DMS53 treated with DMSO at 0.1 percent for 48 hours (cell line): Measurements from ENCODE around the gene CWF19L2.
"Not testable (repeated sequence)": the region's sequence is repeated elsewhere in the genome, so short reads cannot be mapped to it uniquely, and the experiment has no call there.

Source experiments
- DNase-seq: peaks from one replicate; lab custom pipeline; 2025; ENCODE audit not compliant: unreplicated experiment; lab: John Stamatoyannopoulos, UW

Gene CWF19L2

DNA sequence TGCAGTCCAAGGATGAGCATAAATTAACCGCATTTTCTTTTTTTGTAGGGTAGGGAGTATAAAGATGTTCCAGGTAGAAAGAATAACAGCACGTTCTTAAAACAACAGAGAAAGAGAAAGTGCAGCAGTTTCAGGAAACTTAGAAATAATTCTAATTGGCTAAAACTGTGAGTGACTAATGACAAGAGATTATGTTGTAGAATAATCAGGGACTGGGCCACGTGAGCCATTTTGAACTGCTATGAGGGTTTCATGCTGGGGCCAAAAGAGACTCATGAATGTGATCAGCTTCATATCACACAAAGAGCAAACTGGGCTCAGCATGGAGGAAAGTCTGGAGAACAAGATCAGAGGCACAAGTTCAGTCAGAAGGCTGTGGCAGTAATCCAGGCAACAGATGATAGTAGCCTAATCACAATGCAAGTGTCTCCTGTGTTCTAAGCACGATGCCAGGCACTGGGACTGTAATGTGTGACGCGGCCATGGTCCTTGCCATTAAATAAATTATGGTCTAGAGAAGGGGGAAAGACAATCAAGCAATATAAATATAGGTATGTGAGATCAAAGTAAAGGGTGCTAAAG lies 17.9 kb downstream of the CWF19L2 start:
- no peak for DNase-seq

DNA sequence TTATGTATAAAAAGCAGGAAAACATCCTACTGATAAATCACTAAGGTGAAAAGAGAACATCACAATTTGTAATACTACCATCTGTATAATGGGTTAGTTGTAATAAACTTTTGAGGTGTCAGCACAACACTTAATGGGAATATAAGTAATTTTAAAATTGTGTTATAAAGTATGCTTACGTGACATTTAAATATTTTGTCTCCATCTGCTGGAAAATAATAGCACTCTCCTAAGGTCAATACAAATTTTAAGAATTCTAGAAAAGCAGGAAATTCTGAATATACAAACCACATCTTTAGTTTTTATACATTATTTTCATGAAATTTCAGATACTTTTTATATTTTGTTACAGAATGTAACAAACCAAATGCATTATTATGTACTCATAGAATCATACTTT lies 19.5 kb downstream of the CWF19L2 start:
- DNase-seq = no peak

DNA sequence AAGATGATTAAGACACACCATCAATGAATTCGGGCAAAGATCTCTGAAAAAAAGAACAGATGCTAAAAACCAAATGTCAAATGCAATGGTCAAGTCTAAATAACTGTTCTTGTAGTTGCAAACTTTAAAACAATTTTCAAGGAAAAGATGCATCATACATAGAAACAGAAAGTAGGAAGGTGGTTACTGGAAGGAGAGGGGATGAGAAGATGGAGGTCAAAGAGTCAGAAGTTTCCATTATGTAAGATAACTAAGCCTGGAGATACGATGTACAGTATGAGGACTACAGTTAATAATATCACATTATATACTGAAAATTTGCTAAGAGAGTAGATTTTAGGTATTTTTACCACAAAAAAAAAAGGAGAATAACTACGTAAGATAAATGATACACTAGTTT lies 27.1 kb downstream of the CWF19L2 start:
- no peak for DNase-seq

GRCh38 chr11:107427569-107428180 lies 29.9 kb downstream of the CWF19L2 start:
- DNase-seq = peak; percentile 48

DNA sequence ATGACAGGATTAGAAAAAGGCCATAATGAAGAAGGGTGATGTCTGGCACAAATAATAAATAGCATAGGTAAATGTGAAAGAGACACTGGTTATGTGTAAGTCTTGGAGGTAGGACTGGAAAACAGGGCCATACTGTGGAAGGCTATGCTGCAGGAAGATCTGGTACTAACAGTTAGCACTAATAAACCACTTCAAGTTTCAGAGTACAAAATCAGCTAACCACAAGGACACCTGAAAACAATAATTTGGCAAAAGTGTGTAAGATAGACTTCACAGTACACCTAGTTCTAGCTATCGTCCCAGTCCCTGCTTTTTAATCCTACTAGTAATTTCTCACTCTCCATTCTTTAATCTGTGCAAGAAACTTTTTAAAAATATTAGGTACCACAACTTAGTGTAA lies 44.3 kb downstream of the CWF19L2 start:
- no peak for DNase-seq

DNA sequence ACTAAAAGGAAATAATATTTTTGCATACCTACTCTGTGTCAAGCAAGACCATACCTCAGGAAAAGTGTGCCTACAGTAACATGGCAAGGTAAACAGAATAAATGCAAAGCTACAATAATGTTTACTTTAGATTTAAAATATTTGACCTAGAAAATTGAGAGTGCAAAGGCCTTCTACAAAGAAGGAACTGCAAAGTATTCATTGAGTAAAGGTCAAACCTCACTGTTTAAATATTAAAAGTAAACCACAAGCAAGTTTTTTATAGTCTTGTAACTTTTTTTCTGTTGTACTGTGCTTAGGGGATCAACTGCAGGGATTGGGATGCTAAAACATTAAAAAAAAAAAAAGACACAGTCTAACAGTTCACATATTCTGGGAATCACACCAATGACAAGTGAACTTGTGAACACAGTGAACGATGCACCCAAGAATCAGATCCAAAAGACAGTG lies 48.8 kb downstream of the CWF19L2 start:
- DNase-seq = no peak

GRCh38 chr11:107405260-107405659 lies 52.4 kb downstream of the CWF19L2 start:
- DNase-seq = no peak

GRCh38 chr11:107401131-107401530 lies 56.5 kb downstream of the CWF19L2 start:
- not testable (repeated sequence) for DNase-seq

GRCh38 chr11:107397357-107397756 lies 60.3 kb downstream of the CWF19L2 start:
- DNase-seq = no peak

DNA sequence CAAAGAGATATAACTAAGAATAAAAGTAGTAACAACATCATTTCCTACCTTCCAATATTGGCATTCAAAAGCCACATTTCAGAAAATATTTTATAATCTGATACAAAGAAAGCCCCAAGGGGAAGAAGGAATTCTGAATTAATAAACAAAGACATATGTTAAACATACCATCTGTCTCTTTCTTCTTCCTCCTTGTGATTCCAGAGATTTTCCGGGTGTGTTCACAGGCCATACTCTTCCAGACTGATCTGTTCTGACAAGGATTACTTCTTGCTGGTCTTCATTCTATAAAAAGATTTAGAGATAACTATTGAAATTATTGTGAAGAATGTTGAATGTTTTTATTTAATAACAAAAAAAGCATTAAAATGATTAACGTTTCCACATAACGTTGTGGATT lies 65.0 kb downstream of the CWF19L2 start:
- no peak for DNase-seq

DNA sequence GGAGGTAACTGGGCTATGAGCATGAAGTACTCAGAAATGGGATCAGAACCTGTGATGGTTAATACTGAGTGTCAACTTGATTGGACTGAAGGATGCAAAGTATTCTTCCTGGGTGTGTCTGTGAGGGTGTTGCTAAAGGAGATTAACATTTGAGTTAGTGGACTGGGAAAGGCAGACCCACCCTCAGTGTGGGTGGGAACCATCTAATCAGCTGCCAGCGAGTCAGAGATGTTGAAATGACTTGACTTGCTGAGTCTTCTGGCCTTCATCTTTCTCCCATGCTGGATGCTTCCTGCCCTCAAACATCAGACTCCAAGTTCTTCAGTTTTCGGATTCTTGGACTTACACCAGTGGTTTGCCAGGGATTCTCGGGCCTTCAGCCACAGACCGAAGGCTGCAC lies 66.9 kb downstream of the CWF19L2 start:
- DNase-seq = not testable (repeated sequence)

GRCh38 chr11:107387666-107388065 lies 70.0 kb downstream of the CWF19L2 start:
- no peak for DNase-seq

DNA sequence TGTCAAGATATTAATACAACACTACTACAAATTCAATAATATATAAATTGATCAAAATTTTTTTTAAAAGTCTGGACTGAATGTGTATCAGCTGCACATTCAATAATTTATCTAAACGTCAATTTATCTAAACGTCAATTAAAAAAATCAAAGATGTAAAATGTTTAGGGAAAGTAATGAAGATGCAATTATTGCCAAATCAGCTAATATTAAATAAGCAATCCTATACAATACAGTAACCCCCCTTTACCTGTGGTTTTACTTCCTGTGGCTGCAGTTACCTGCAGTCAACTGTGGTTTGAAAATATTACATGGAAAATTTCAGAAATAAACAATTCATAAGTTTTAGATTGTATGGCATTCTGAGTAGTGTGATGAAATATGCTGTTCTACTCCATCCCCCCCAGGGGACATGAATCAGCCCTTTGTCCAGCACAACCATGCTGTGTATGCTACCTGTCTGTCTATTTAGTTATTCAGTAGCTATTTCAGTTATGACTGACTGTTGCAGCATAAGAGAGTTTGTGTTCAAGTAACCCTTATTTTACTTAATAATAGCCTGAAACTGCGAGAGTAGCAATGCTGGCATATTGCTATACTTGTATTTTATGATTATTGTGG lies 72.2 kb downstream of the CWF19L2 start:
- DNase-seq = no peak

GRCh38 chr11:107384144-107384852 lies 73.3 kb downstream of the CWF19L2 start:
- DNase-seq = no peak

- DNase-seq = no peak
Measured at GRCh38 chr11:107372439-107372838, 85.2 kb downstream of the CWF19L2 start.

- DNase-seq = no peak
Measured at GRCh38 chr11:107370390-107370789, 87.2 kb downstream of the CWF19L2 start.

- no peak for DNase-seq
Measured at GRCh38 chr11:107359701-107360100, 97.9 kb downstream of the CWF19L2 start.

DNA sequence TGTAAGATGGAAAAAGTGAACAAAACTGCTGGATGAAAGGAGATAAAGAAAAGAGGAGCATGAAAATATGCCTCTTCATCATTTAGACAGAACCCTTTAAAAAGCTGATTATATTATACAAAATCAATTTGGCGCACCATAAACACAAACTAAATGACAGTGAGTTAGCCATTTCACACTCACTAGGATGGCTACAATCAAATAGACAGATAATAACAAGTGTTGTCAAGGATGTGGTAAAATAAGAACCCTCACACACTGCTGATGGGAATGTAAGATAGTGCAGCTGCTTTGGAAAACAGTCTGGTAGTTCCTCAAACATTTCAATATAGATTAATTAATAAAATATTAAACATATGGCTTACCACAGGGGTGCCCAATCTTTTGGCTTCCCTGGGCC lies 99.7 kb downstream of the CWF19L2 start:
- no peak for DNase-seq

DNA sequence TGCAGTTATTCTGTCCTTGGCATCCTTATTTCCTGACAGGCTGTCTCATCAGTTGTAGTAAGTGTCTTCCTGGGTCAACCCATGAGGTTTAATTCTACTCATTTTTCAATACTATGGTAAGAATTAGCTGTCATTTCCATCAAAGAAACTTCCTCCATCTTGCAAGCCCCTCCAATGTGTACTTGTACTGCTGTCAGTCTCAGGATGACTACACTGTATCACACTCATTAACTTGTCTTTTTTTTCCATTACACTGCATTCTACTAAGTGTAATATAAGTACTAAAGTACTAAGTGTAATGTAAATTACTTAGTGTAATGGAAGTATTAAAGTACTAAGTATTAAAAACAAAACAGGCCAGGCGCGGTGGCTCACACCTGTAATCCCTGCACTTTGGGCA lies 102.8 kb downstream of the CWF19L2 start:
- no peak for DNase-seq

DNA sequence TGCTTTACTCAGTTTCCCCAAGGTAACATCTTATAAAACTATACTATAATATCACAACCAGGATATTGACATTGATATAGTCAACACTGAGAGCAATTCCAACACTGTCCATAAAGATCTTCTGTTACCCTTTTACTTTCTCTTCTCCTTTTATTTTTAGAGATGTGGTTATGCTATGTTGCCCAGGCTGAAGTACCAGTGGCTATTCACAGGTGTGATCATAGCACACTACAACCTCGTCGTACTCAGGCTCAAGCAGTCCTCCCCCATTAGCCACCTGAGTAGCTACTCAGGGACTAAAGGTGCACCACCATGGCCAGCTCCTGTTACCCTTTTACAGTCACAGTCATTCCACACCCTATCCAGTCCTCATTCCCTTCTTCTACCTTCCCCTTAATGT lies 119.7 kb downstream of the CWF19L2 start:
- DNase-seq = no peak

GRCh38 chr11:107331728-107332127 lies 125.9 kb downstream of the CWF19L2 start:
- no peak for DNase-seq

- no peak for DNase-seq
Measured at GRCh38 chr11:107329164-107329563, 128.5 kb downstream of the CWF19L2 start.
